SK-N-SH (cell line): ENCODE results near the gene PPIP5K1.
"Not testable (repeated sequence)": the region's sequence is repeated elsewhere in the genome, so short reads cannot be mapped to it uniquely, and the experiment has no call there.

Source experiments
- CTCF ChIP-seq: fragments of 200-600 bp; sonication (generic); IDR thresholded peaks from 2 replicates; pipeline ENCODE4 v1.6.1; 2017; ENCODE audit warnings: antibody characterized with exemption, mild to moderate bottlenecking, moderate library complexity
- ELF1 ChIP-seq: IDR thresholded peaks from 2 replicates; pipeline ENCODE4 v1.4.0; 2012
- EZH2phosphoT487 ChIP-seq: fragments of 200-600 bp; sonication (generic); IDR thresholded peaks from 2 replicates; pipeline ENCODE4 v1.6.1; 2017; ENCODE audit warnings: low read depth, mixed run types, mild to moderate bottlenecking, antibody characterized with exemption, moderate library complexity, borderline replicate concordance
- NRF1 ChIP-seq: IDR thresholded peaks from 2 replicates; pipeline ENCODE4 v1.6.1; 2012; ENCODE audit warnings: low read depth, mild to moderate bottlenecking, low read length
- POLR2AphosphoS5 ChIP-seq: IDR thresholded peaks from 2 replicates; pipeline ENCODE4 v1.6.1; 2012; ENCODE audit warnings: low read depth, low read length
- TCF12 ChIP-seq: IDR thresholded peaks from 2 replicates; pipeline ENCODE4 v1.4.0; 2012
- TEAD4 ChIP-seq: IDR thresholded peaks from 2 replicates; pipeline ENCODE4 v1.4.0; 2012; ENCODE audit warnings: mild to moderate bottlenecking, borderline replicate concordance; ENCODE audit not compliant: insufficient read depth
- ZBTB33 ChIP-seq: IDR thresholded peaks from 2 replicates; pipeline ENCODE4 v1.4.0; 2012; ENCODE audit warnings: low read depth, borderline replicate concordance

DNA sequence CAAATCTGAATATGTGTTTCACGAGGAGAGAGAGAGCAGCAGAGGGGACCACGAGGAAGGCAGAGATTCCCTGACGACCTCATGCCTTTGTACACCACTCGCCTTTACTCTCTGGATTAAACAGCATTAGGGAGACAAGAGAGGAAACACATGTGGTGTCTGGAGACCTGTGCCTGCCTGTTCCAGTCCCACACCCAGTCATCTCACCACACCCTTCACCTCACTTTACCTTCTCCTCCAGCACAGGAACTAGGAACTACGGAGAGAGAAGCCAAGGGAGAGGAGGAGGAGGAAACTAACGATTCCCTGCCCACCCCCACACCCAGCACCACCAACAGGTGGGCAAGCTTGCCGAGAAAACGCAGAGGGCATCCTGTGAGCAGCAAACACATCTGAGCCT is 2.8 kb upstream of the PPIP5K1 start:
- not testable (repeated sequence) for TF ChIP-seq CTCF, TEAD4, POLR2AphosphoS5, ELF1, ZBTB33, TCF12, EZH2phosphoT487, NRF1
